BJ (cell line): ENCODE results near the gene DAPP1. TPM values are rescaled to one million over a fixed set of nuclear protein-coding genes. Genes with fewer than 3 reads are reported as not detected.

Source experiments
- CTCF ChIA-PET: fragments of 350-600 bp; formaldehyde crosslinking; extraction: SDS; loops from one replicate; lab custom pipeline; 2021; ENCODE audit warnings: antibody characterized with exemption, inconsistent platforms; lab: Yijun Ruan, JAX
- POLR2A ChIA-PET: fragments of 300-600 bp; sonication (Branson Sonifier 250); formaldehyde crosslinking; extraction: SDS; loops from one replicate; lab custom pipeline; 2021; ENCODE audit warnings: antibody characterized with exemption; lab: Charles Lee
- DNase-seq: peaks from one replicate; pipeline ENCODE4 v3.0.0-alpha.2; 2011; ENCODE audit warnings: low read depth
- H3K27me3 ChIP-seq: 2 replicates; pipeline ENCODE4 v1.6.0; 2011; ENCODE audit warnings: low read length; ENCODE audit not compliant: control insufficient read depth, insufficient read depth
- H3K36me3 ChIP-seq: 2 replicates; pipeline ENCODE4 v1.5.1; 2011; ENCODE audit warnings: low read length; ENCODE audit not compliant: control insufficient read depth, insufficient read depth
- H3K4me3 ChIP-seq: 2 replicates; pipeline ENCODE4 v1.5.1; 2011; ENCODE audit warnings: low read depth, mild to moderate bottlenecking, control low read depth, low read length
- polyA plus RNA-seq: library from polyadenylated mRNA; depleted of rRNA; stranded (reverse); fragments of >200 nt; gene quantifications from 2 replicates; pipeline ENCODE4 v1.2.3, GENCODE V29; 2011
- TF ChIP-seq, protein P1 (sequence below): IDR thresholded peaks from 2 replicates; pipeline ENCODE4 v1.5.1; 2011; ENCODE audit warnings: low read depth, mild to moderate bottlenecking, control low read depth, inconsistent platforms, low read length, moderate library complexity; ENCODE audit not compliant: insufficient read depth

The DAPP1 gene
- polyA plus RNA-seq, 1 experiment, result not detected

DNA sequence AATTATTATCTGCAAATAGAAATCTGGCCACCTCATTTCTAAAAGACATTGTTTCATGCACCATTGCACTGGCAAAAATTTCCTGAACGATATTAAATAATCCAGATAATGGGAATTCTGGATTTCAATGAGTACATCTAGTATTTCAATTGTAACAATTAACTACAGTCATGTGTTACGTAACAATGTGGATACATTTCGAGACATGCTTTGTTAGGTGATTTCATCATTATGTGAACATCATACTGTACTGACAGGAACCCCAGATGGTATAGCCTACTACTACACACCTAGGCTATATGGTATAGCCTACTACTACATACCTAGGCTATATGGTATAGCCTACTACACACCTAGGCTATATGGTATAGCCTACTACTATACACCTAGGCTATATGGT is 62.8 kb downstream of the DAPP1 start:
- no peaks in the 10 kb centered on the region for H3K27me3 ChIP-seq

DNA sequence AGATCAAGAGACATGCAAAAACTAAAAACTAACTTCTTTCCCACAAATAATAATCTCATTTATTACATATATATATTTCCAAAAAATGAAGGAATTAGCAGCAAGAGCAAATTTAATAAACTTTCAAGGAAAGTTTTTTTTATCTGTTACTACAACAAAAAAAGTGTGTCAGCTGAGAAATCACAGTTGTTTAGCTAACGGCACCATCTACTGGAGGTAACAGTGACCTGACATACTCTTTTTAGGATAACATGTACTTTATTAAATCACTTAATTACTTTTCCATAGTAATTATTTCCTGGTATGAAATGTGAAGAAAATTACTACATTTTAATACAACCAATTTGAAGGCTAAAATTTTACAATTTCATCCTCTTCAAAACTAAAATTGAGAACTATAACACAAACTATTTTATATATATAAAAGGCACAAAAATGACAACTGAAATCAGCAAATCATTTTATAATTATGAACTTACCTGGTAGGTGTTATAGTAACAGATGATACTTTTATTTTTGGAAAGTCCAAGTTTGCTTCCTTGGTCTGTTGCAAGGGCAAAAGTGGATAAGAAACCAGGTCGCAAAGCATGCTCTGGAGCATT is 68.5 kb downstream of the DAPP1 start:
- Histone ChIP-seq H3K4me3 (no peak overlapping the region), H3K36me3 (peaks cover 5% of the 10 kb centered on the region), H3K27me3 (no peaks in the 10 kb centered on the region)
- ChIA-PET CTCF (interaction anchor here (1.0 to 1.2 kb wide), 2 partner anchors 77 to 127 kb away, joined by 3 to 5 read pairs; no protein-coding TSS in a partner anchor), POLR2A (no interaction called here)
- DNase-seq, result no peak
- TF ChIP-seq, protein P1, sequence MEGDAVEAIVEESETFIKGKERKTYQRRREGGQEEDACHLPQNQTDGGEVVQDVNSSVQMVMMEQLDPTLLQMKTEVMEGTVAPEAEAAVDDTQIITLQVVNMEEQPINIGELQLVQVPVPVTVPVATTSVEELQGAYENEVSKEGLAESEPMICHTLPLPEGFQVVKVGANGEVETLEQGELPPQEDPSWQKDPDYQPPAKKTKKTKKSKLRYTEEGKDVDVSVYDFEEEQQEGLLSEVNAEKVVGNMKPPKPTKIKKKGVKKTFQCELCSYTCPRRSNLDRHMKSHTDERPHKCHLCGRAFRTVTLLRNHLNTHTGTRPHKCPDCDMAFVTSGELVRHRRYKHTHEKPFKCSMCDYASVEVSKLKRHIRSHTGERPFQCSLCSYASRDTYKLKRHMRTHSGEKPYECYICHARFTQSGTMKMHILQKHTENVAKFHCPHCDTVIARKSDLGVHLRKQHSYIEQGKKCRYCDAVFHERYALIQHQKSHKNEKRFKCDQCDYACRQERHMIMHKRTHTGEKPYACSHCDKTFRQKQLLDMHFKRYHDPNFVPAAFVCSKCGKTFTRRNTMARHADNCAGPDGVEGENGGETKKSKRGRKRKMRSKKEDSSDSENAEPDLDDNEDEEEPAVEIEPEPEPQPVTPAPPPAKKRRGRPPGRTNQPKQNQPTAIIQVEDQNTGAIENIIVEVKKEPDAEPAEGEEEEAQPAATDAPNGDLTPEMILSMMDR, result peak; percentile 42

More for the DNA sequence above, 62.8 kb downstream of the DAPP1 start:
- no peak for DNase-seq
- Histone ChIP-seq H3K36me3 (peaks cover 6% of the 10 kb centered on the region), H3K4me3 (no peak overlapping the region)
- TF ChIP-seq, protein P1, result no peak
- ChIA-PET POLR2A (no interaction called here), CTCF (no interaction called here)

DNA sequence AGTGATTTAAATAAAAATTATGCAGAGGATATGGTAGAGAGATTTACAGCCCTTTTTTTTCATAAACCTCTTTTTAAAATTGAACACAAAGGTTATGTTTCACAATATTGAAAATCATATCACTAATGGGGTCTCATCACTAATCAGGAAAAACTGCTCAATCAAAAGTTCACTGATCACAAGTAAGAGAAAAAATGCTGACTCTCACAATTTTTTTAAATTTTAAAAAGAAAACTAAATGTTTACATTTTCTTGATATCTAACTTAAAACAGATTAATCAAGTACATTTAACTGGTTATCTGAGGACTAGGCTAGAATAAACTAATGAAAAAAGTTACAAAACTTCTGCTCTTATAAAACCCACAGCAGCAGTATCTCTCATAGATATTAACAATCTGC is 69.1 kb downstream of the DAPP1 start:
- POLR2A ChIA-PET, result no interaction called here
- Histone ChIP-seq H3K27me3 (no peaks in the 10 kb centered on the region), H3K36me3 (peaks cover under 1% of the 10 kb centered on the region; the same call in 1 of the 2 replicates), H3K4me3 (no peak overlapping the region)
- TF ChIP-seq, protein P1, result no peak
- CTCF ChIA-PET, result interaction anchor here (0.7 to 1.3 kb wide), 3 partner anchors 63 to 127 kb away, joined by 3 read pairs; no protein-coding TSS in a partner anchor
- DNase-seq, result no peak

DNA sequence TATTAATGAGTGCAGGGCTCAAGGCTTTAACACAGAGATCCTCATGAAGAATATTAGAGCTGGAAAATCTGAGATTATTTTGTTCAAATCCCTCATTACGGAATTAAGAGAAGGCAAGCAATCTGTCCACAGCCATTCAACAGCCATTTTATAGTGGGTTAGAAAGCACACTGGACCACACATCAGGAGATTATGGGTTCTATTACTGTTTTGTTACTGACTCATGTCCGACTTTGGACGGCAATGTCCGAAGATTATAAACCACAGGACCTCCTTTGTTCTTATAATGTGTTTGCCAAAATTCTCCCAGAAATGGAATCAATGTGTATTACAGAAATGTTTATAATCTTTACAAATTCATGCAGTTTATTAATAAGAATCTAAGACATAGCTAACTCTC is 69.5 kb downstream of the DAPP1 start:
- Histone ChIP-seq H3K36me3 (no peaks in the 10 kb centered on the region), H3K27me3 (no peaks in the 10 kb centered on the region), H3K4me3 (no peak overlapping the region)
- CTCF ChIA-PET, result interaction anchor here (0.7 to 1.3 kb wide), 2 partner anchors 63 to 75 kb away, joined by 3 read pairs; no protein-coding TSS in a partner anchor
- DNase-seq, result no peak
- TF ChIP-seq, protein P1, result no peak
- POLR2A ChIA-PET, result no interaction called here

DNA sequence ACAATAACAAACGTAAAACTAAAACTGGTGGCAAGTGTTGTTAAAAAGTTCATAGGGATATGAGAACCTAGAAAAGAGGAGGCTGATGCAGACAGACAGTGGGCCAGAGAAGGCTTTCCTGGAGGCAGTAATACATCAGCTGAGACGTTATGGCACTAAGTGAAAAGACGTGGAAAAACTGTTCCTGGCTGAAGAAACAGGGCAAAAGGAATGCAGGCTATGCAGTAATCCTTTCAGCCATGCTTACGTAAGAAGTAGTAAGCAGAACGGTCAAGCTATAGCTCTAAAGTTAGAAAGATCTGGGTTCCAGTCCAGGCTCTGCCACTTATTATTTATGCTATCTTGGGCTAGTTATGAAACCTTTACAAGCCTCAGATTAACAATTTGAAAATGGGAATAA is 71.2 kb downstream of the DAPP1 start:
- Histone ChIP-seq H3K4me3 (no peak overlapping the region), H3K27me3 (no peaks in the 10 kb centered on the region), H3K36me3 (no peaks in the 10 kb centered on the region)
- CTCF ChIA-PET, result no interaction called here
- POLR2A ChIA-PET, result no interaction called here
- TF ChIP-seq, protein P1, result no peak
- no peak for DNase-seq
